HG03565 (cell line): ENCODE data around the gene MAGT1.
A peak's percentile ranks its signal among the peaks of the same experiment; 100 is the strongest.
"Not testable (repeated sequence)": the region's sequence is repeated elsewhere in the genome, so short reads cannot be mapped to it uniquely, and the experiment has no call there.

Experiments used
- ATAC-seq: cut with Tn5 transposase; IDR thresholded peaks from one replicate; pipeline ENCODE4 v1.9.1; 2021; ENCODE audit warnings: mild to moderate bottlenecking, moderate library complexity; ENCODE audit not compliant: unreplicated experiment

MAGT1 gene

GRCh38 chrX:77875372-77875771, 19.9 kb downstream of the MAGT1 start:
- no peak for ATAC-seq

- not testable (repeated sequence) for ATAC-seq
Measured at GRCh38 chrX:77831544-77831943, 63.7 kb downstream of the MAGT1 start.

DNA sequence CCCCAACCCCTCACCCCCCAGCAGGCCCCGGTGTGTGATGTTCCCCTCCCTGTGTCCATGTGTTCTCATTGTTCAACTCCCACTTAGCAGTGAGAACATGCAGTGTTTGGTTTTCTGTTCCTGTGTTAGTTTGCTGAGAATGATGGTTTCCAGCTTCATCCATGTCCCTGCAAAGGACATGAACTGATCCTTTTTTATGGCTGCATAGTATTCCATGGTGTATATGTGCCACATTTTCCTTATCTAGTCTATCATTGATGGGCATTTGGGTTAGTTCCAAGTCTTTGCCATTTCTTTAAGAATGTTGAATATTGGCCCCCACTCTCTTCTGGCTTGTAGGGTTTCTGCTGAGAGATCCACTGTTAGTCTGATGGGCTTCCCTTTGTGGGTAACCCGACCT, 73.2 kb downstream of the MAGT1 start:
- ATAC-seq, result not testable (repeated sequence)

DNA sequence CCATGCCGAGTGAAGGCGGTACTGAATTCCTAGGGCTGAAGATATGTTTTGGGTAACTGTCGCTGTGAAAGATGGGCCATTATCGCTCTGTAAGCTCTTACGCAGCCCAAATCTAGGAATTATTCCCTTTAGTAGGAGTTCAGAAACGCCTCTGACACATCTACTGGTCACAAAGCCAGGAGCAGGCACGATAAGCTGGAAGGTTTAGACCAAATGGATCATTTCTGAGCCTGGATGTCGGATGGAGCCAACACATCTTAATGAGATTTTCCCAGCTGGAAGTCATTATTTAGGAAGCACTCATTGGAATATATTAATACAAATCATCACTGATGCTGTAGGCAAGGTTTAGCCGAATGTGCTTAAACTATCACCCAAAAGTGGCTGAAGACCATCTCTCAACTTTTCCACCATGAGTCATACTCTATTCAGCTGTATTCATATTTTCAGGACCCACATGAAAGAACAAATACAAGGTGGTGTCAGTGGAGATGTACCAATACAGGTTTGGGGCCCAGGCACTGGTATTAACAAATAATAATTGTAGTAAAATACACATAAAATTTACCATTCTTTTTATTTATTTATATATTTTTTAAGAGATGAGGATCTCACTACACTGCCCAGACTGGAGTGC, 75.0 kb downstream of the MAGT1 start:
- ATAC-seq, result no peak

DNA sequence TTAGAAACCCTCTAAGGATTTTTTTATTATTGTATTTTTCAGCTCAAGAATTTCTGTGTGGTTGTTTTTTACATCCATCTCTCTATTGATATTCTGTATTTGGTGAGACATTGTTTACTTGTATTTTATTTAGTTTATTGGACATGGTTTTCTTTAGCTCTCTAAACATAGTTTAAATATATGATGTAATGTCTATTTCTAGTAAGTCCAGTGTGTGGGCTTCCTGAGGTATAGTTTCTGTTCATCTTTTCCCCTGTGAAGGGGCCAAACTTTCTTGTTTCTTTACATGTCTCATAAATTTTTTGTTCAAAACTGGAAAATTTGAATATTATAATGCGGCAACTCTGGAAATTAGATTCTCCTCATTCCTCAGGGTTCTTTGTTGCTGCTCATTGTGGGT, 81.0 kb downstream of the MAGT1 start:
- ATAC-seq, result no peak

DNA sequence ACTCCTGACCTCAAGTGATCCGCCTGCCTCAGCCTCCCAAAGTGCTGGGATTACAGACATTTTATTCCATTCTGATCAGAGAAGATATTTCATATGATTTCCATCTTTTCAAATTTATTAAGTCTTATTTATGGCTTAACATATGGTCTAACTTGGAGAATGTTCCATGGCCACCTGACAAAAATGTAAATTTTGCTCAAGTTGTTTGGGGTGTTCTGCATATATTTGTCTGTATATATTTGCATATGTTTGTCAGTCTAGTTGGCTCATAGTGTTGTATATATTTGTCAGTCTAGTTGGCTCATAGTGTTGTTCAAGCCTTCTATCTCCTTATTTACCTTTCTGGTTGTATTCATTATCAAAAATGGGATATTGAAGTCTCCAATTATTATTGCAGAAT, 93.0 kb downstream of the MAGT1 start:
- no peak for ATAC-seq

GRCh38 chrX:77795124-77795523, 100.1 kb downstream of the MAGT1 start:
- ATAC-seq, result no peak

DNA sequence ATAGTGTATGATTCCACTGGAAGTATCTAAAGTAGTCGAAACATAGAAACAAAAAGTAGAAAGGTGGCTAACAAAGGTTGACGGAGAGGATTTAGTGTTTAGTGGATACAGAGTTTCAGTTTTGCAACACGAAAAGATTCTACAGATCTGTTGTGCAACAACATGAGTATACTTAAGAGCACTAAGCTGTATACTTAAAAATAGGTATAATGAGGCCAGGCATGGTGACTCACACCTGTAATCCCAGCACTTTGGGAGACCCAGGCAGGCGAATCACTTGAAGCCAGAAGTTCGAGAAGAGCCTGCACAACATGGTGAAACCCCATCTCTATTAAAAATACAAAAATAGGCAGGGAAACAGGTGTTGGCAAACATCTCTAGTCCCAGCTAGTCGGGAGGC, 101.3 kb downstream of the MAGT1 start:
- ATAC-seq, result no peak

DNA sequence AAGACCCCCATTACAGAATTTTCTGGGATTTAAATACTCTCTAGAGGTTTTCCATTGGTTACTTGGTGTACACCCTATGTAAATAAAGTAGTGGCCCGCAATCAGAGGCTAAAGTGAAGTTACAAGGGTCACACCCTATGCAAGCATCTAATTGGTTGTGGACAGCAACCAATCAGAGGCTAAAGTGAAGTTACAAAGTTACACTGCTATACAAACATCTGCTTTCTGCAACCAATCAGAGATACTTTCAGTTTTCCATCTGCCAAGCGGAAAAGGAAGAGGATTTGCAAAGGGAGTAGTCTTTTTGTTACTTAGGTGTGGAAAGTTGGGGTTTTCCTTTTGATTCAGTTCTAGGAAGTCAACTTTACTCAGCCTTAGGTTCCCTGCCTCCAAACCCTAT, 107.2 kb downstream of the MAGT1 start:
- no peak for ATAC-seq

GRCh38 chrX:77786365-77786680, 108.9 kb downstream of the MAGT1 start:
- ATAC-seq, result peak; percentile 5

- ATAC-seq, result peak; percentile 87
Measured at GRCh38 chrX:77785486-77786364, 109.5 kb downstream of the MAGT1 start, which contains the start of gene ATRX. ATRX (minus strand) TSS chrX:77786216; CDS start chrX:77786001, 215 bp downstream.

DNA sequence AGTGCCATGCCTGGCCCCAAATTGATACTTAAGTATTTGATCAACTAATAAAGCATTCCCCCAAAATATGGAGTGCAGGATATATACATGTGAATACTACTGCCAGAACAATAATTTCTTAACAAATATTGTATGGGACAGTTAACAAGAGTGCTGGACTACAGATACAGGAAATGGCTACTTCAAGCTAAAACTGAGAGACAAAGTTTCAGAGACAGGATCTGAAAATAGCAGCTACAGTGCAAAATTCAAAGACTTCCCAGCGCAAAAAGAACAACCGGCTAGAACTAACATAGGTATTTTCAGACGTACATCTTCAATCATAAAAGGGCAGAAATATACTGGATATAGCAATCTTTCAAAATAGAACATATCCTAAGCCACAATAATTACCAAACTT, 115.5 kb downstream of the MAGT1 start:
- ATAC-seq, result no peak

DNA sequence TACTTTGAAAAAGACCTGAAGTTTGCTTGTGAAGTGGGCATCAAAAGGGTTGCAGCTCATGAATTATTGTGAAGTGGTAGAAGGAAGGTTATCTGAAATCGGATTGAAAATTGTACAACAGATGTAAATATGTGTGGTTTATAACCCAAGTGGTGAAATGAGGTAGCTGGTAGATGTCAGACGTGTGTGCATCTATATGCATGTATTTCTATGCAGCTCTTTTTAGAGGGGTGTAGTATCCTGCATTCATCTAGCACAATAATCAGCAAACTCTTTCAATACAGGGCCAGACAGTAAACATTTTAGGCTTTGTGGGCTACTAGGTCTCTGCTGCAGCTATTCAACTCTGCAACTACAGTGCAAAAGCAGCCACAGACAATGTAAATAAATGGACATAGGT, 118.6 kb downstream of the MAGT1 start:
- no peak for ATAC-seq
